ENCODE results near the gene TARDBP.
"Not testable (repeated sequence)": the region's sequence is repeated elsewhere in the genome, so short reads cannot be mapped to it uniquely, and the experiment has no call there.

Gene TARDBP

GRCh38 chr1:11059968-11060830 lies 47.7 kb downstream of the TARDBP start, which contains the start of gene SRM:
TSS of gene SRM (minus strand) at chr1:11060018. CDS start at chr1:11059943, 75 bp downstream.
- peak; percentile 77 for DNase-seq (ENCODE audit: low read depth)

GRCh38 chr1:11061652-11062365 lies 49.4 kb downstream of the TARDBP start:
- DNase-seq (ENCODE audit: low read depth) = no peak

GRCh38 chr1:11062965-11063401 lies 50.5 kb downstream of the TARDBP start:
- DNase-seq (ENCODE audit: low read depth) = no peak

- DNase-seq (ENCODE audit: low read depth) = not testable (repeated sequence)
These were observed 51.6 kb downstream of the TARDBP start for GRCh38 chr1:11063937-11064537.

- DNase-seq (ENCODE audit: low read depth) = no peak
These were observed 52.5 kb downstream of the TARDBP start for GRCh38 chr1:11064942-11065341.

GRCh38 chr1:11065796-11066195 lies 53.3 kb downstream of the TARDBP start:
- DNase-seq (ENCODE audit: low read depth) = no peak

GRCh38 chr1:11067716-11068599 lies 55.5 kb downstream of the TARDBP start:
- no peak for DNase-seq (ENCODE audit: low read depth)

- DNase-seq (ENCODE audit: low read depth) = no peak
These were observed 56.4 kb downstream of the TARDBP start for GRCh38 chr1:11068600-11069473.

GRCh38 chr1:11070876-11071275 lies 58.4 kb downstream of the TARDBP start:
- DNase-seq (ENCODE audit: low read depth) = no peak

GRCh38 chr1:11071463-11072215 lies 59.2 kb downstream of the TARDBP start:
- DNase-seq (ENCODE audit: low read depth) = no peak

- no peak for DNase-seq (ENCODE audit: low read depth)
These were observed 59.9 kb downstream of the TARDBP start for GRCh38 chr1:11072216-11072917.

- DNase-seq (ENCODE audit: low read depth) = not testable (repeated sequence)
These were observed 60.9 kb downstream of the TARDBP start for GRCh38 chr1:11073398-11073797.
